CD4-positive, alpha-beta memory T cell (primary cell): ENCODE measurements around the gene DGCR8. TPM values are rescaled to one million over a fixed set of nuclear protein-coding genes. Genes with fewer than 3 reads are reported as not detected.

Experiments
- CTCF ChIA-PET: fragments of 350-600 bp; sonication (Branson Sonifier 250); formaldehyde crosslinking; loops from one replicate; lab custom pipeline; 2021; ENCODE audit warnings: inconsistent platforms; ENCODE audit not compliant: partially characterized antibody; lab: Charles Lee
- POLR2A ChIA-PET: fragments of 350-600 bp; sonication (Branson Sonifier 250); formaldehyde crosslinking; loops from one replicate; lab custom pipeline; 2021; ENCODE audit not compliant: partially characterized antibody; lab: Charles Lee
- DNase-seq, 5 donors: peaks; one replicate each; pipeline versions ENCODE4 v3.0.0 to v3.0.0-alpha.2; 2020 to 2022; ENCODE audit warnings: mixed read lengths in 1 of 5
- H3K27ac ChIP-seq: one replicate; pipeline ENCODE4 v1.7.0; 2013; ENCODE audit warnings: low read depth, low read length
- H3K27me3 ChIP-seq: 2 replicates; pipeline ENCODE4 v1.7.0; 2013; ENCODE audit warnings: mild to moderate bottlenecking, low read length, moderate library complexity; ENCODE audit not compliant: insufficient read depth
- H3K36me3 ChIP-seq: 2 replicates; pipeline ENCODE4 v1.7.0; 2013; ENCODE audit warnings: mild to moderate bottlenecking, low read length, moderate library complexity; ENCODE audit not compliant: insufficient read depth
- H3K4me1 ChIP-seq: 2 replicates; pipeline ENCODE4 v1.7.0; 2013; ENCODE audit warnings: mild to moderate bottlenecking, low read length, moderate library complexity; ENCODE audit not compliant: insufficient read depth
- H3K4me3 ChIP-seq, 2 donors: one replicate each; pipeline ENCODE4 v1.7.0; 2013; ENCODE audit warnings: low read length in 2 of 2, mild to moderate bottlenecking in 1 of 2
- H3K9me3 ChIP-seq, 2 donors: one replicate each; pipeline ENCODE4 v1.7.0; 2013; ENCODE audit warnings: low read length in 2 of 2, control low read depth in 1 of 2; ENCODE audit not compliant: control insufficient read depth in 1 of 2
- H3K27ac Mint-ChIP-seq, 7 donors: one replicate each; pipeline ENCODE4 v1.8.0; 2020 to 2021; ENCODE audit warnings: mixed read lengths in 7 of 7, mild to moderate bottlenecking in 6 of 7, inconsistent platforms in 3 of 7, moderate library complexity in 3 of 7
- H3K27me3 Mint-ChIP-seq, 2 donors: one replicate each; pipeline ENCODE4 v1.8.0; 2020 to 2021; ENCODE audit warnings: mixed read lengths in 2 of 2
- H3K36me3 Mint-ChIP-seq, 2 donors: one replicate each; pipeline ENCODE4 v1.8.0; 2020 to 2021; ENCODE audit warnings: mixed read lengths in 2 of 2, inconsistent platforms in 1 of 2, mild to moderate bottlenecking in 1 of 2
- H3K4me1 Mint-ChIP-seq, 4 donors: one replicate each; pipeline ENCODE4 v1.8.0; 2020 to 2021; ENCODE audit warnings: mixed read lengths in 4 of 4, mild to moderate bottlenecking in 1 of 4
- H3K4me3 Mint-ChIP-seq, 8 donors: one replicate each; pipeline ENCODE4 v1.8.0; 2020 to 2021; ENCODE audit warnings: mixed read lengths in 8 of 8, mild to moderate bottlenecking in 7 of 8, moderate library complexity in 6 of 8, inconsistent platforms in 3 of 8
- H3K9me3 Mint-ChIP-seq, 8 donors: one replicate each; pipeline ENCODE4 v1.8.0; 2020 to 2021; ENCODE audit warnings: mixed read lengths in 8 of 8, mild to moderate bottlenecking in 5 of 8, inconsistent platforms in 3 of 8, moderate library complexity in 1 of 8
- intact Hi-C: fragments of 100-400 bp; cut with micrococcal nuclease; formaldehyde crosslinking; loops from one replicate; pipeline ENCODE4 v1.15.1; 2023
- polyA plus RNA-seq, 2 donors: library from polyadenylated mRNA; unstranded; fragments of 300-500 nt; fragmentation: Illumina TruSeq; gene quantifications; one replicate each; pipeline ENCODE4 v1.2.3, GENCODE V29; 2021
- total RNA-seq, 2 experiments: library from RNA; stranded (reverse); gene quantifications; one replicate each; pipeline ENCODE4 v1.2.3, GENCODE V29; 2021

DGCR8 gene
- total and polyA plus RNA-seq, 4 experiments from 2014 or later: 2.2 to 48.2 (median 26.3) TPM

DNA sequence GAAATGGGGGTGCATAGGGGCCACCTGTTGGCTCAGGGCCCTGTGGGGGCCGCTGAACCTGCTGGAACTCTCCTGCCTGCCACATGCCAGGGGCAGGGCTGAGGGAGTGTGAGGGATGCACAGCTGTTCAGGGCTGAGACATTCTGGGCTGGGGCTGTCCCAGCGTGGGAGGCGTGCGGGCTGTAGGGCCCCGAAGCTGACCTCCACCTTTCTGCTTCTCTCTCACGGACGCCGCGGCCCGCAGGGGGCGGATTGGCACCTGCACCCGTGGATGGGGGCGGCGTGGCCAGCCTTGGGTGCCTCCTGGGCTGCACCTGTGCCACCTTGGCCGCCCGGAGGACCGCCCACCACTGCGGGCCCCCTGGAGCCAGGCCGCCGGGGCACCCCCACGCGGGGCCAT lies 66.7 kb downstream of the DGCR8 start:
- Histone ChIP-seq H3K9me3 (no peaks in the 10 kb centered on the region), H3K4me1 (no peaks in the 10 kb centered on the region), H3K36me3 (no peaks in the 10 kb centered on the region), H3K4me3 (no peak overlapping the region), H3K27ac (no peak overlapping the region), H3K27me3 (no peaks in the 10 kb centered on the region)
- Mint-ChIP-seq H3K9me3 (no peaks in the 10 kb centered on the region), H3K27me3 (no peaks in the 10 kb centered on the region), H3K36me3 (peaks cover 0 to 3% of the 10 kb centered on the region in 2 donors), H3K27ac (no peak overlapping the region), H3K4me3 (no peak overlapping the region), H3K4me1 (no peaks in the 10 kb centered on the region)
- POLR2A ChIA-PET: no interaction called here
- intact Hi-C loops: no loop called here
- CTCF ChIA-PET: no interaction called here
- no peak for DNase-seq

DNA sequence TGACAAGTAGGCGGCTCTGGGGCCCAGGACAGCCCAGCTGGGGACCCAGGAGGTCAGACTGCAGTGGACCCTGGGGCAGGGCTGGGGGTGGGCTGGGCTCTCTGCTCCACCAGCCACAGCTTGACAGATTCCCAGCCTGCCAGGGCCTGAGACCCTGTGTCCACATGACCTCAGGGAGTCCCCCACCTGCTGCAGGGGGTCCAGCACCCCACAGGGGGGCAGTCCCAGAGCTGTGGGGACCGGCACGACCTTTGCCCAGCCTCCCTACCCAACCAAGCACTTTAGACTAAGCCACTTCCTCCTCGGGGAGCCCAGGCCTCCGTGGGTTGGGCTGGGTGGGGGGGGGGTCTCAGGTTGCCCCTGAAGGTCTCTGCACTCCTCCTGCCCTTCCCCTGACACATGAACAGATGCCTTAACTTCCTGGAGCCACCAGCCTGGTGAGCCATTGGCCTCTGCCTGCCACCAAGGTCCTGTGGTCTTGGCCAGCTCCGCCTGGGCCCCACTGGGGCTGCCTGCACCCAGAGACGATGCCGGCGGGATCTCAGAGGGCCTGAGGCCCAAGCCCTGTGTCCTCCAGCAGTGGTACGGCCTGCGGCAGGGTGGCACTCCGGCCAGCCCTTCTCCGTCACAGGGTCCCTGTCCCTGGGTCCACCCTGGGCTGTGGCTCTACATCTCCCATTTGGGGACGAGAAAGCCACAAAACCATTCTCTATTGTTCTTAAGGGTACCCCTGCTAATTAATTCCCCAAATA lies 67.4 kb downstream of the DGCR8 start:
- no peaks in the 10 kb centered on the region for H3K36me3 ChIP-seq
- Mint-ChIP-seq H3K27me3 (no peaks in the 10 kb centered on the region), H3K27ac (no peak overlapping the region), H3K4me3 (no peak overlapping the region), H3K4me1 (no peaks in the 10 kb centered on the region), H3K9me3 (no peaks in the 10 kb centered on the region), H3K36me3 (peaks cover 0 to 3% of the 10 kb centered on the region in 2 donors)
- ChIA-PET CTCF (no interaction called here), POLR2A (no interaction called here)
- no peak overlapping the region for H3K27ac ChIP-seq
- no peak overlapping the region for H3K4me3 ChIP-seq
- H3K4me1 ChIP-seq: no peaks in the 10 kb centered on the region
- no peak for DNase-seq
- H3K9me3 ChIP-seq: no peaks in the 10 kb centered on the region
- intact Hi-C loops: no loop called here
- H3K27me3 ChIP-seq: no peaks in the 10 kb centered on the region

DNA sequence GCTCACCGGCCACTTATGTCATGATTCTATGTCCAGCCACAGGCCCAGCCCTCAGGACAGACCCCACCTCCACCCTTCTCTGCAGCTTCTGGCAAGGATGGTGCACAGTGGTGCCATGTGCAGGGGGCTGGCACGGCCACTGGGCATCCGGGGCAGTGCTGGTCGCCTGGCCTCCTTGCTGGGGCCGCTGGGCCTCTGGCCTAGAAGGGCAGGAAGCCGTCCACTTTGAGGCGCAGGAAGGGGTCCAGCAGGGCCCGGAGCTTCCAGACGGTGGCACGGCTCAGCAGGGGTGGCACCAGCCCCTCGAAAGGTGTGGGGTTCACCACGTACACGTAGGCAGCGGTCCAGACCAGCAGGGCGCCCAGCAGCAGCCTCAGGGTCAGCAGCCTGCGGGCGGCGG lies 68.4 kb downstream of the DGCR8 start:
- H3K27me3 ChIP-seq: no peaks in the 10 kb centered on the region
- POLR2A ChIA-PET: interaction anchor here (1.2 kb wide), 1 partner anchor 9 kb away, joined by 3 read pairs; no protein-coding TSS in a partner anchor
- no peaks in the 10 kb centered on the region for H3K36me3 ChIP-seq
- intact Hi-C loops: no loop called here
- Mint-ChIP-seq H3K27ac (no peak overlapping the region), H3K36me3 (peaks cover 0 to 3% of the 10 kb centered on the region in 2 donors), H3K4me3 (no peak overlapping the region), H3K4me1 (no peaks in the 10 kb centered on the region), H3K27me3 (no peaks in the 10 kb centered on the region), H3K9me3 (no peaks in the 10 kb centered on the region)
- no peak overlapping the region for H3K4me3 ChIP-seq
- no peak overlapping the region for H3K27ac ChIP-seq
- H3K4me1 ChIP-seq: no peaks in the 10 kb centered on the region
- no peaks in the 10 kb centered on the region for H3K9me3 ChIP-seq
- DNase-seq: no peak
- CTCF ChIA-PET: no interaction called here

DNA sequence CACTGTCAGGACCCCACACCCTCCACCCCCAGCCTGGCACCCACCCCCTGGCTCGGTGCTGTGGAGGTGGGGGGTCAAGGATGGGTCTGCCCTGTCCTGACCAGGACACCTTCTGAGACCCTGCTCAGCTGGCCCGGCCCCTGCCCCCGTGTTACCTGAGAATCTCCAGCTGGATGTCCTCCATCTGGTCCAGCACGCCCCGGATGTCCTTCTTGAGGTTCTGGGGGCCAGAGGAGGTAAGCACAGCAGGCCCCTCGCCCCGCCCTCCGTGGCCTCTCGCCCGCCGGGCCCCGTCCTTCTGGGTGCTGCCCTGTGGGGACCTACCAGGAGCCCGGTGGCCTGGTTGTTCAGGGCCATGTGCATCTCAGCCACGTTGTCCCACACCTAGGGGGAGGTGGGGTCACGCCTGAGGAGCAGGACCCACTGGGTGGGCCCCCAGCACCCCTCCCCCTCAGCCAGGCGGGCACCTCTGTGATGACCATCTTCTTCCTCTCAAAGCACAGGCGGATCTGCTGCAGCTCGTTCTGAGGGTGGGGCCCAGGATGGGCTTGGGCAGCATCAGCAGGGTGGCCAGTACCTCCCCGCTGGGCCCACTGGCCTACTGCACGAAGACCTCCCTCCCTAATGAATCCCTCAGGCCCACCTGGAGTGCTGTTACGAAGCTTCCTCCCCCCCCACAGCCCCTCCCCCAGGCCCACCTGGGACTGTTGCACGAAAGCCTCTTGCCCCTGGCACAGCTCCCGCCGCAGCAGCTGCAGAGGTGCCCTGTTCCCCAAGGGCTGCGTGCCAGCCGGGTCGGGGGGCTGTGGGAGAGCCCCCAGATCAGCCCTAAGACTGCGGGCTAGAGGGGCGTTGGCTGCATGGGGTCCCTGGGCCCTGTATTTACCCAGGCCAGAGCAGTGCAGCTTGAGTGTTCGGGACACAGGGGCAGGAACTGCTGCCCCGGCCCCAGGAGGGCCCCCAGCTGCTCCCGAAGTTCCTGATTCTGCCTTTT lies 69.5 kb downstream of the DGCR8 start:
- CTCF ChIA-PET: no interaction called here
- Mint-ChIP-seq H3K27me3 (no peaks in the 10 kb centered on the region), H3K4me1 (no peaks in the 10 kb centered on the region), H3K4me3 (no peak overlapping the region), H3K27ac (no peak overlapping the region), H3K36me3 (no peaks in the 10 kb centered on the region), H3K9me3 (no peaks in the 10 kb centered on the region)
- intact Hi-C loops: no loop called here
- Histone ChIP-seq H3K4me1 (no peaks in the 10 kb centered on the region), H3K27me3 (no peaks in the 10 kb centered on the region), H3K27ac (no peak overlapping the region), H3K9me3 (no peaks in the 10 kb centered on the region), H3K36me3 (no peaks in the 10 kb centered on the region), H3K4me3 (no peak overlapping the region)
- POLR2A ChIA-PET: no interaction called here
- no peak for DNase-seq

DNA sequence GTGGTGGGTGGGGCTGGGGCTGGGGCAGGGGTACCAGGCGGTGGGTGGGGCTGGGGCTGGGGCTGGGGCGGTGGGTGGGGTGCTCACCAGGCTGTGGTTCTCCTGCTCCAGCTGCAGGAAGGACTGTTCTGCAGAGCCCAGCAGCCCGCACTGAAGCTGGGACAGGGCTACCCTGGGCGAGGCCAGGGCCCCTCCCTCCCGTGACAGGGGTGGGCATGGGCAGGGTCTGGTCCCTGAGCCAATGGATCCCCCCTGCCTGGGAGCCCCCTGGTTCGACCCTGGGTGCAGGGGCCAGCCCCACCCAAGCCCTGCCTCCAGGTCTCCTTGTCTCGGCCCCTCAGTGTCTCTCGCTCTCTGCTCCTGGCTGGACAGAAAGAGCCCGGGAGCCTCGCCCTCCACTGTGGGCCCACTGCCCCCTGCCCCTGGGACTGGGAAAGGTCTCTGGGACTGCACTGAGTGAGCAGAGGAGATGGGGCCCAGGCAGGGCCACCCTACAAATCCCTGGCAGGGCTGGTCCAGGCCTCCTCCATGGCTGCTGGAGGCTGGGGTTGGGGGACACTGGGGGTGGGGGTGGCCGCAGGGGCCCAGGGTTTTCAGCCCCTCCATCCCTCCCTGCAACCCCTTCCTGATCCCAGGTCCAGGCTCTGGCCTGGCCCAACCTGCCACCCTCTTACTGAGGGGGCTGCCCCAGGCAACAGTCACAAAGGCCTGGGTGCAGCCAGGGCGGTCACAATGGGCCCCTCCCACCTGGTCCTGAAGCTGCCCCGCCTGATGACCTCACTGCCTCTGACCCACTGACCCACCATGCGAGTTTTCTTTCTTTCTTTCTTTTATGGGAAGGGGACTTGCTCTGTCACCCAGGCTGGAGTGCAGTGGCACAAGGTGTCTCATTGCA lies 70.6 kb downstream of the DGCR8 start, which contains the start of gene CCDC188:
Gene CCDC188 (minus strand): TSS at position 675 of the 895 bp plus-strand sequence. CDS start 69 bp downstream, at position 606.
- POLR2A ChIA-PET: no interaction called here

DNA sequence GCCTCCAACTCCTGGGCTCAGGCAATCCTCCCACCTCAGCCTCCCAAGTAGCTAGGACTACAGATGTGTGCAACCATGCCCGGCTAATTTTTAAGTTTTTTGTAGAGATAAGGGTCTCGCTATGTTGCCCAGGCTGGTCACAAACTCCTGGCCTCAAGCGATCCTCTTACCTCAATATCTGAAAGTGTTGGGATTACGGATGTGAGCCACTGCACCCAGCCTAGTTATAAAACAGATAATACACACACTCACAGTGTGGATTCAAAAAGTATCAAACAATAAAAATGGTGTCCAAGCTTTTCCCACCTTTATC lies 71.2 kb downstream of the DGCR8 start:
- H3K36me3 ChIP-seq: no peaks in the 10 kb centered on the region
- no peaks in the 10 kb centered on the region for H3K27me3 ChIP-seq
- CTCF ChIA-PET: interaction anchor here (0.6 to 0.8 kb wide), 2 partner anchors 133 to 196 kb away, joined by 3 read pairs; no protein-coding TSS in a partner anchor
- no peak overlapping the region for H3K4me3 ChIP-seq
- Mint-ChIP-seq H3K27ac (peak overlapping the region in 2 of 7 donors; percentile 6 to 9), H3K27me3 (no peaks in the 10 kb centered on the region), H3K4me1 (no peaks in the 10 kb centered on the region), H3K4me3 (no peak overlapping the region), H3K36me3 (no peaks in the 10 kb centered on the region), H3K9me3 (no peaks in the 10 kb centered on the region)
- POLR2A ChIA-PET: interaction anchor here (0.5 kb wide), 1 partner anchor 609 kb away, joined by 3 read pairs; no protein-coding TSS in a partner anchor
- H3K27ac ChIP-seq: no peak overlapping the region
- H3K4me1 ChIP-seq: no peaks in the 10 kb centered on the region
- intact Hi-C loops: no loop called here
- no peaks in the 10 kb centered on the region for H3K9me3 ChIP-seq
- no peak for DNase-seq

More for the DNA sequence above, 70.6 kb downstream of the DGCR8 start, which contains the start of gene CCDC188:
- H3K4me1 Mint-ChIP-seq: no peaks in the 10 kb centered on the region
- no peaks in the 10 kb centered on the region for H3K9me3 Mint-ChIP-seq
- no peak within 1 kb of the TSS for H3K4me3 ChIP-seq
- intact Hi-C loops: no loop called here
- no peaks in the 10 kb centered on the region for H3K27me3 ChIP-seq
- H3K27ac ChIP-seq: no peak within 1 kb of the TSS
- CTCF ChIA-PET: interaction anchor here (0.6 to 0.8 kb wide), 2 partner anchors 133 to 195 kb away, joined by 3 read pairs; no protein-coding TSS in a partner anchor
- DNase-seq: no peak
- no peaks in the 10 kb centered on the region for H3K36me3 Mint-ChIP-seq
- H3K4me1 ChIP-seq: no peaks in the 10 kb centered on the region
- peak within 1 kb of the TSS in 2 of 7 donors; percentile 6 to 9 for H3K27ac Mint-ChIP-seq
- no peaks in the 10 kb centered on the region for H3K9me3 ChIP-seq
- no peaks in the 10 kb centered on the region for H3K36me3 ChIP-seq
- no peaks in the 10 kb centered on the region for H3K27me3 Mint-ChIP-seq
- no peak within 1 kb of the TSS for H3K4me3 Mint-ChIP-seq
